Hypothalamus (tissue), 51 donors: ENCODE data around the gene HSPA1A.
"Not testable (repeated sequence)": the region's sequence is repeated elsewhere in the genome, so short reads cannot be mapped to it uniquely, and the experiment has no call there.

Source experiments
- DNase-seq, 51 donors: peaks; one replicate each; lab custom pipeline; 2025; lab: John Stamatoyannopoulos, UW

HSPA1A gene

GRCh38 chr6:31831350-31832215 lies 16.2 kb downstream of the HSPA1A start:
- DNase-seq: peak in 7 of 51 donors; percentile 10 to 56 (median 35)

GRCh38 chr6:31834367-31835250 lies 19.3 kb downstream of the HSPA1A start:
- DNase-seq: peak in 48 of 51 donors; percentile 38 to 98 (median 81)

DNA sequence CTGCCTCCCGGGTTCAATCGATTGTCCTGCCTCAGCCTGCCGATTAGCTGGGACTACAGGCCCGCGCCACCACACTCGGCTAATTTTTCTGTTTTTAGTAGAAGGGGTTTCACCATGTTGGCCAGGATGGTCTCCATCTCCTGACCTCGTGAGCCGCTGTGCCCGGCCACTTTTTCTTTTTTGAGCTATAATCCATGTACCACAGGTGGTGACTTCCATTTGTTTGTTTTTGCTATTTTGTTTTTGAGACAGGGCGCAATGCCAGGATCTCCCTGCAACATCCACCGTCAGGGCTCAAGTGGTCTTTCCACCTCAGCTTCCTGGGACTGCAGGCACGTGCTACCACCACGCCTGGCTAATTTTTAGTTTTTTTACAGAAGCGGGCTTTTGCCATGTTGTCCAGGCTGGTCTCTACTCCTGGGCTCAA lies 20.7 kb downstream of the HSPA1A start:
- DNase-seq: no peak

GRCh38 chr6:31836474-31837368 lies 21.4 kb downstream of the HSPA1A start:
- DNase-seq: no peak

GRCh38 chr6:31837369-31838113 lies 22.2 kb downstream of the HSPA1A start:
- DNase-seq: no peak

DNA sequence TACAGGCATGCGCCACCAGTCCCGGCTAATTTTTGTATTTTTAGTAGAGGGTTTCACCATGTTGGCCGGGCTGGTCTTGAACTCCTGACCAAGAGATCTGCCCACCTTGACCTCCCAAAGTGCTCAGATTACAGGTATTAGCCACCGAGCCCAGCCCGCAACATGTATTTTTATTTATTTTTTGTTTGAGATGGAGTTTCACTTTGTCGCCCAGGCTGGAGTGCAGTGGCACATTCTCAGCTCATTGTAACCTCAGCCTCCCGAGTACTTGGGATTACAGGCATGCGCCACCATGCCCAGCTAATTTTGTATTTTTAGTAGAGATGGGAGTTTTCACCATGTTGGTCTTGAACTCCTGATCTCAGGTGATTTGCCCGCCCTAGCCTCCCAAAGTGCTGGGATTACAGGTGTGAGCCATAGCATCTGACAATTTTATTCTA lies 22.8 kb downstream of the HSPA1A start:
- not testable (repeated sequence) for DNase-seq

GRCh38 chr6:31838968-31839367 lies 23.6 kb downstream of the HSPA1A start:
- no peak for DNase-seq

GRCh38 chr6:31839779-31840126 lies 24.4 kb downstream of the HSPA1A start:
- DNase-seq: not testable (repeated sequence)

DNA sequence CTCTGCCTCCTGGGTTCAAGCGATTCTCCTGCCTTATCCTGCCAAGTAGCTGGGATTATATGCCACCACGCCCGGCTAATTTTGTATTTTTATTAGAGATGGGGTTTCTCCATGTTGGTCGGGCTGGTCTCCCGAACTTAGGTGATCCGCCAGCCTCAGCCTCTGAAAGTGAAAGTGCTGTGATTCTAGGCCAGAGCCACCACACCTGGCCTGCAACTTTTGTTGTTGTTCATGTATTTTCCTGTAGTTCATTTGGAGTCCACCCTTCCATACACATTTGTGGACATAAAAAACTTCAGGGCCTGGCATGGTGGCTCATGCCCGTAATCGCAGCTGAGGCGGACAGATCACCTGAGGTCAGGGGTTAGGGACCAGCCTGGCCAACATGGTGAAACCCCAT lies 26.7 kb downstream of the HSPA1A start:
- DNase-seq: no peak

DNA sequence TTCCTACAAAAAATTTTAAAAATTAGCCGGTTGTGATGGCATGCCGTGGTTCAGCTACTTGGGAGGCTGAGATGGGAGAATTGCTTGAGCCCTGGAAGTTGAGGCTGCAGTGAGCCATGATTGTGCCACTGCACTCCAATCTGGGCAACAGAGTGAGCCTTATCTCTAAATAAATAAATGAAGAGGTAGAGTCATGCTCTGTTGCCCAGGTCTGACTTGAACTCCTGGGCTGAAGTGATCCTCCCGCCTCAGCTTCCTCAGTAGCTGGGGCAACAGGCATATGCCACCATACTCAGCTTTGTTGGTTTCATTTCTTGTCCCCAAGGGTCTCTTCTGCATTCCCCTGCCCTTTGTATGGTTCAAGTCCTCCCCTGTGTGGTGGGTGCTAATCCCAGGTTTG lies 29.2 kb downstream of the HSPA1A start:
- no peak for DNase-seq

- no peak for DNase-seq
These were observed 32.1 kb downstream of the HSPA1A start for GRCh38 chr6:31847276-31847978.

- DNase-seq: no peak
These were observed 35.6 kb downstream of the HSPA1A start for GRCh38 chr6:31850765-31851484.

- DNase-seq: no peak
These were observed 36.1 kb downstream of the HSPA1A start for GRCh38 chr6:31851485-31851832.

- DNase-seq: not testable (repeated sequence)
These were observed 36.8 kb downstream of the HSPA1A start for GRCh38 chr6:31851980-31852718.

GRCh38 chr6:31857774-31858173 lies 42.4 kb downstream of the HSPA1A start:
- DNase-seq: not testable (repeated sequence)

DNA sequence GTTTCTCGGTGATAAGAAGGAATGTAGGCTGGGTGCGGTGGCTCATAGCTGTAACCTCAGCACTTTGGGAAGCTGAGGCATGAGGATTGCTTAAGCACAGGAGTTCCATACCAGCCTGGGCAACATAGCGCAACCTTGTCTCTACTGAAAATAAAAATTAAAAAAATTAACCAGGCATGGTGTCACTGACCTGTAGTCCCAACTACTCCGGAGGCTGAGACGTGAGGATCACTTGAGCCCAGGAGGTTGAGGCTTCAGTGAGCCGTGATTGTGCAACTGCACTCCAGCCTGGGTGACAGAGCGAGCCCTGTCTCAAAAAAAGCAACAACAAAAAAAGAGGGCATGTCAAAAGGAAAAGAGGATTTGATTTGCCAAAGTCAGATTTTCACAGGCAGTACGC lies 43.4 kb downstream of the HSPA1A start:
- no peak for DNase-seq

DNA sequence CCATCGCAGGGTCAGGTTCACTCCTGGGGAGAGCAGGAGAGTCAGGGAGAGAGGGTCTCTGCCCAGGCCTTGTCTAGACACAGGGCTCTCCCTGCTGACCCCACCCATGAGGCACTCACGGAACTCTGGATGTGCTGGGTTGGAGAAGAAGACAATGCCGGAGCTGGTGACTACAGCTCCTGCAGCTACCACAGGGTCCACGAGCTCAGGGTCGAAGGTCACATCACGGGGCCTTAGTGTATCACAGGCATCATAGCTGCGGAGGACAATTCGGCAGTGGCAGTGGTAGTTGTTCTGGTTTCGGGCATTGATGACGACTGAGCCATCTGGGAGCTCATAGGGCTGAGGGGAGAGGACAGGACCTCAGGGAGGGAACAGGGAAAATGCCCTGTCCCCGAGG lies 44.6 kb downstream of the HSPA1A start:
- no peak for DNase-seq

DNA sequence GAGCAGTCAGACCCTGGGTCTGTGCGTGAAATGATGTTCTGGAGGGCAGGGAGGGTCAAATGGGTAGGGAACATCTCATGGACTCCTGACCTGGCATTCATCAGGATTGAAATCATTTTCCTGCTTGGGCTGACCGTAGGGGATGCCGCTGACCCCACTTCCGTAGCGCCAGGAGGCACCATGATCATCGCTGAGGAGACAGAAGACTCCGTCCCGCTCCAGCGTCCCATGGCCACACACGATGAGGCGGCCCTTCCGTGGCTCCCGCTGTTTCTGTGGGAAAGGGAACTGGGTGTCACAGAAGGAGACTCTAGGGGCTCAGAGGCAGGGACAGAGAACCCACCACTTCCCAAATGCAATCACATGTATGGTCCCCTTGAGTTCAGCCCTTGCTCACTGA lies 45.0 kb downstream of the HSPA1A start:
- no peak for DNase-seq
